ENCODE results near the gene ECE2.

Gene ECE2

GRCh38 chr3:184257083-184257915, 18.5 kb upstream of the ECE2 start:
- DNase-seq = no peak
- Histone ChIP-seq H3K4me3 (ENCODE audit: low read depth, low read length) (no peak overlapping the region), H3K27me3 (replicated peaks) (no peaks in the 10 kb centered on the region), H3K27ac (no peak overlapping the region), H3K36me3 (replicated peaks) (no peaks in the 10 kb centered on the region)
- no peak for TF ChIP-seq CTCF (IDR thresholded peaks at IDR 0.05; ENCODE audit: low read depth, low read length, missing control alignments)
- in situ Hi-C loops (cut with HindIII; ENCODE audit: low pct_ligation_motif_present, low sequenced_read_pairs) = no loop called here

GRCh38 chr3:184258926-184259325, 16.9 kb upstream of the ECE2 start:
- Histone ChIP-seq H3K4me3 (ENCODE audit: low read depth, low read length) (no peak overlapping the region), H3K36me3 (replicated peaks) (no peaks in the 10 kb centered on the region), H3K27ac (no peak overlapping the region), H3K27me3 (replicated peaks) (peaks cover 1% of the 10 kb centered on the region)
- no peak for DNase-seq
- in situ Hi-C loops (cut with HindIII; ENCODE audit: low pct_ligation_motif_present, low sequenced_read_pairs) = no loop called here
- no peak for TF ChIP-seq CTCF (IDR thresholded peaks at IDR 0.05; ENCODE audit: low read depth, low read length, missing control alignments)

GRCh38 chr3:184259396-184259877, 16.4 kb upstream of the ECE2 start:
- H3K27ac ChIP-seq = no peak overlapping the region
- in situ Hi-C loops (cut with HindIII; ENCODE audit: low pct_ligation_motif_present, low sequenced_read_pairs) = no loop called here
- H3K27me3 ChIP-seq (replicated peaks) = peaks cover 1% of the 10 kb centered on the region
- no peaks in the 10 kb centered on the region for H3K36me3 ChIP-seq (replicated peaks)
- no peak for DNase-seq
- TF ChIP-seq CTCF (IDR thresholded peaks at IDR 0.05; ENCODE audit: low read depth, low read length, missing control alignments) = no peak
- no peak overlapping the region for H3K4me3 ChIP-seq (ENCODE audit: low read depth, low read length)

- DNase-seq = peak; percentile 20
- Histone ChIP-seq H3K27me3 (replicated peaks) (peaks cover 1% of the 10 kb centered on the region), H3K27ac (no peak overlapping the region), H3K4me3 (ENCODE audit: low read depth, low read length) (peak overlapping the region; percentile 59), H3K36me3 (replicated peaks) (no peaks in the 10 kb centered on the region)
- no peak for TF ChIP-seq CTCF (IDR thresholded peaks at IDR 0.05; ENCODE audit: low read depth, low read length, missing control alignments)
- in situ Hi-C loops (cut with HindIII; ENCODE audit: low pct_ligation_motif_present, low sequenced_read_pairs) = no loop called here
Measured at GRCh38 chr3:184259878-184260723, 15.7 kb upstream of the ECE2 start.

GRCh38 chr3:184260724-184261269, 15.0 kb upstream of the ECE2 start:
- H3K27me3 ChIP-seq (replicated peaks) = peaks cover 1% of the 10 kb centered on the region
- in situ Hi-C loops (cut with HindIII; ENCODE audit: low pct_ligation_motif_present, low sequenced_read_pairs) = no loop called here
- no peak for DNase-seq
- TF ChIP-seq CTCF (IDR thresholded peaks at IDR 0.05; ENCODE audit: low read depth, low read length, missing control alignments) = no peak
- no peaks in the 10 kb centered on the region for H3K36me3 ChIP-seq (replicated peaks)
- H3K27ac ChIP-seq = no peak overlapping the region
- H3K4me3 ChIP-seq (ENCODE audit: low read depth, low read length) = peak overlapping the region; percentile 59
